A673 (cell line): ENCODE results near the gene CLRN2.

ENCODE experiments used
- EZH2 ChIP-seq: fragments of 200-600 bp; sonication (generic); IDR thresholded peaks from 2 replicates; pipeline ENCODE4 v1.6.1; 2017; ENCODE audit warnings: borderline replicate concordance, low read depth, mild to moderate bottlenecking, mixed read lengths, antibody characterized with exemption, low read length; ENCODE audit not compliant: poor library complexity, severe bottlenecking
- TF ChIP-seq, protein P1 (sequence below): fragments of 300-800, 200-600 bp; sonication (generic); conservative IDR thresholded peaks from 2 replicates; pipeline ENCODE4 v1.5.1; 2017; ENCODE audit warnings: low read depth, mild to moderate bottlenecking, antibody characterized with exemption, low read length, moderate library complexity, mixed read lengths

DNA sequence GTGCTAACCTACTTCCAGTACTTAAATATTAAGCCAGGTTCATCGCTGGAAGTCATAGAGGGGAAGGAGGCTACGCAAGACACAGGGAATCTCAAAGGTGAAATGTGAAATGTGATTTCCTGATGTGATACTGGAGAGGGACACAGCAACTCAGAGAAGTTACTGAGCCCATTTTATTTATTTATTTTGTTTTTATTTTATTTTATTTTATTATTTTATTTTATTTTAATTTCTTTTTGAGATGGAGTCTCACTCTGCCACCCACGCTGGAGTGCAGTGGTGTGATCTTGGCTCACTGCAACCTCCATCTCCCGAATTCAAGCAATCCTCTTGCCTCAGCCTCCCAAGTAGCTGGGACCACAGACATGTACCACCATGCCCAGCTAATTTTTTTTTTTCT, 19.7 kb downstream of the CLRN2 start:
- TF ChIP-seq, protein P1, sequence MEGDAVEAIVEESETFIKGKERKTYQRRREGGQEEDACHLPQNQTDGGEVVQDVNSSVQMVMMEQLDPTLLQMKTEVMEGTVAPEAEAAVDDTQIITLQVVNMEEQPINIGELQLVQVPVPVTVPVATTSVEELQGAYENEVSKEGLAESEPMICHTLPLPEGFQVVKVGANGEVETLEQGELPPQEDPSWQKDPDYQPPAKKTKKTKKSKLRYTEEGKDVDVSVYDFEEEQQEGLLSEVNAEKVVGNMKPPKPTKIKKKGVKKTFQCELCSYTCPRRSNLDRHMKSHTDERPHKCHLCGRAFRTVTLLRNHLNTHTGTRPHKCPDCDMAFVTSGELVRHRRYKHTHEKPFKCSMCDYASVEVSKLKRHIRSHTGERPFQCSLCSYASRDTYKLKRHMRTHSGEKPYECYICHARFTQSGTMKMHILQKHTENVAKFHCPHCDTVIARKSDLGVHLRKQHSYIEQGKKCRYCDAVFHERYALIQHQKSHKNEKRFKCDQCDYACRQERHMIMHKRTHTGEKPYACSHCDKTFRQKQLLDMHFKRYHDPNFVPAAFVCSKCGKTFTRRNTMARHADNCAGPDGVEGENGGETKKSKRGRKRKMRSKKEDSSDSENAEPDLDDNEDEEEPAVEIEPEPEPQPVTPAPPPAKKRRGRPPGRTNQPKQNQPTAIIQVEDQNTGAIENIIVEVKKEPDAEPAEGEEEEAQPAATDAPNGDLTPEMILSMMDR = no peak
- TF ChIP-seq EZH2 = no peak
